Naive thymus-derived CD4-positive, alpha-beta T cell (primary cell): ENCODE measurements around the gene FRMD5. TPM values are rescaled to one million over a fixed set of nuclear protein-coding genes. Genes with fewer than 3 reads are reported as not detected.

ENCODE experiments used
- ATAC-seq: fragments of 150-1000 bp; cut with Tn5 transposase; 2 replicates; pipeline ENCODE4 v1.10.0; 2021; ENCODE audit warnings: mild to moderate bottlenecking, moderate library complexity
- CTCF ChIA-PET: fragments of 350-600 bp; sonication (Branson Sonifier 250); formaldehyde crosslinking; loops from one replicate; lab custom pipeline; 2021; ENCODE audit warnings: antibody characterized with exemption; lab: Charles Lee
- POLR2A ChIA-PET: fragments of 350-600 bp; sonication (Branson Sonifier 250); formaldehyde crosslinking; loops from one replicate; lab custom pipeline; 2021; ENCODE audit warnings: antibody characterized with exemption, inconsistent platforms; lab: Charles Lee
- DNase-seq, 9 donors: peaks; one replicate each; pipeline versions ENCODE4 v3.0.0 to v3.0.0-alpha.2; 2020 to 2022; ENCODE audit warnings: mixed read lengths in 1 of 9
- H3K27ac ChIP-seq: one replicate; pipeline ENCODE4 v1.7.0; 2013; ENCODE audit warnings: mild to moderate bottlenecking, low read depth, low read length, moderate library complexity
- H3K27me3 ChIP-seq, 2 donors: one replicate each; pipeline ENCODE4 v1.7.0; 2013; ENCODE audit warnings: low read length in 2 of 2, mild to moderate bottlenecking in 2 of 2, moderate library complexity in 2 of 2; ENCODE audit not compliant: control insufficient read depth in 2 of 2, insufficient read depth in 2 of 2
- H3K36me3 ChIP-seq, 3 experiments: 1 replicate in 2 of 3; 2 replicates in 1 of 3; pipeline ENCODE4 v1.7.0; 2013; ENCODE audit warnings: low read length in 3 of 3, mild to moderate bottlenecking in 3 of 3, moderate library complexity in 1 of 3; ENCODE audit not compliant: insufficient read depth in 3 of 3, control insufficient read depth in 2 of 3
- H3K4me1 ChIP-seq, 2 donors: one replicate each; pipeline ENCODE4 v1.7.0; 2013; ENCODE audit warnings: low read length in 2 of 2, mild to moderate bottlenecking in 2 of 2, moderate library complexity in 1 of 2; ENCODE audit not compliant: control insufficient read depth in 2 of 2, insufficient read depth in 2 of 2
- H3K4me3 ChIP-seq: 2 replicates; pipeline ENCODE4 v1.7.0; 2013; ENCODE audit warnings: mild to moderate bottlenecking, low read length
- H3K9me3 ChIP-seq, 3 experiments: 1 replicate in 2 of 3; 2 replicates in 1 of 3; pipeline ENCODE4 v1.7.0; 2013; ENCODE audit warnings: low read length in 3 of 3; ENCODE audit not compliant: control insufficient read depth in 2 of 3
- H3K27ac Mint-ChIP-seq, 9 donors: one replicate each; pipeline ENCODE4 v1.8.0; 2020 to 2022; ENCODE audit warnings: mixed read lengths in 9 of 9, mild to moderate bottlenecking in 8 of 9, moderate library complexity in 5 of 9, inconsistent platforms in 2 of 9
- H3K27me3 Mint-ChIP-seq, 5 donors: one replicate each; pipeline ENCODE4 v1.8.0; 2021 to 2022; ENCODE audit warnings: mixed read lengths in 5 of 5, mild to moderate bottlenecking in 1 of 5
- H3K36me3 Mint-ChIP-seq, 5 donors: one replicate each; pipeline ENCODE4 v1.8.0; 2020 to 2022; ENCODE audit warnings: mixed read lengths in 5 of 5, mild to moderate bottlenecking in 3 of 5, inconsistent platforms in 1 of 5
- H3K4me1 Mint-ChIP-seq, 7 donors: one replicate each; pipeline ENCODE4 v1.8.0; 2020 to 2022; ENCODE audit warnings: mixed read lengths in 7 of 7, mild to moderate bottlenecking in 3 of 7, inconsistent platforms in 1 of 7
- H3K4me3 Mint-ChIP-seq, 10 donors: one replicate each; pipeline ENCODE4 v1.8.0; 2020 to 2022; ENCODE audit warnings: mild to moderate bottlenecking in 10 of 10, mixed read lengths in 10 of 10, moderate library complexity in 6 of 10, inconsistent platforms in 2 of 10
- H3K9me3 Mint-ChIP-seq, 11 donors: one replicate each; pipeline ENCODE4 v1.8.0; 2020 to 2022; ENCODE audit warnings: mixed read lengths in 11 of 11, mild to moderate bottlenecking in 4 of 11, inconsistent platforms in 1 of 11, moderate library complexity in 1 of 11
- intact Hi-C, 2 donors: fragments of 100-400 bp; cut with micrococcal nuclease; formaldehyde crosslinking; loops; one replicate each; pipeline ENCODE4 v1.15.1; 2023
- polyA plus RNA-seq, 2 donors: library from polyadenylated mRNA; unstranded; fragments of 300-500 nt; fragmentation: Illumina TruSeq; gene quantifications; one replicate each; pipeline ENCODE4 v1.2.3, GENCODE V29; 2021
- total RNA-seq, 6 experiments: library from RNA in 5 of 6; stranded (reverse) in 5 of 6; gene quantifications; 1 replicate in 5 of 6; 2 replicates in 1 of 6; pipeline ENCODE4 v1.2.3 and lab custom pipeline; 2021 to 2026

The FRMD5 gene
- total and polyA plus RNA-seq, 7 experiments from 2014 or later = 0.31 to 0.39 (median 0.35) TPM; not detected in 4

GRCh38 chr15:44177139-44177538, 17.9 kb downstream of the FRMD5 start:
- ChIA-PET POLR2A (no interaction called here), CTCF (no interaction called here)
- H3K4me1 ChIP-seq = no peaks in the 10 kb centered on the region
- no peaks in the 10 kb centered on the region for H3K4me1 Mint-ChIP-seq
- no peaks in the 10 kb centered on the region for H3K9me3 Mint-ChIP-seq
- H3K36me3 Mint-ChIP-seq = no peaks in the 10 kb centered on the region
- H3K36me3 ChIP-seq = no peaks in the 10 kb centered on the region
- ATAC-seq = no peak
- H3K4me3 ChIP-seq = no peak overlapping the region
- no peak overlapping the region for H3K27ac Mint-ChIP-seq
- peaks cover 7 to 48% (median 23%) of the 10 kb centered on the region in 5 donors for H3K27me3 Mint-ChIP-seq
- peaks cover 0 to 3% of the 10 kb centered on the region in 2 donors for H3K27me3 ChIP-seq
- no peaks in the 10 kb centered on the region for H3K9me3 ChIP-seq
- no peak overlapping the region for H3K4me3 Mint-ChIP-seq
- intact Hi-C loops = no loop called here
- no peak for DNase-seq
- H3K27ac ChIP-seq = no peak overlapping the region

GRCh38 chr15:44173813-44174212, 21.3 kb downstream of the FRMD5 start:
- H3K36me3 ChIP-seq = no peaks in the 10 kb centered on the region
- Mint-ChIP-seq H3K36me3 (no peaks in the 10 kb centered on the region), H3K4me1 (no peaks in the 10 kb centered on the region), H3K9me3 (no peaks in the 10 kb centered on the region), H3K4me3 (no peak overlapping the region), H3K27me3 (peaks cover 12 to 43% (median 36%) of the 10 kb centered on the region in 5 donors), H3K27ac (no peak overlapping the region)
- H3K27me3 ChIP-seq = peaks cover 0 to 3% of the 10 kb centered on the region in 2 donors
- H3K27ac ChIP-seq = no peak overlapping the region
- H3K9me3 ChIP-seq = no peaks in the 10 kb centered on the region
- intact Hi-C loops = no loop called here
- DNase-seq = no peak
- ChIA-PET POLR2A (interaction anchor here (0.8 kb wide), 1 partner anchor 1684 kb away, joined by 3 read pairs; no protein-coding TSS in a partner anchor), CTCF (no interaction called here)
- ATAC-seq = no peak
- H3K4me3 ChIP-seq = no peak overlapping the region
- H3K4me1 ChIP-seq = no peaks in the 10 kb centered on the region

- Mint-ChIP-seq H3K9me3 (peaks cover 0 to 1% (median 0%) of the 10 kb centered on the region in 11 donors), H3K4me3 (no peak overlapping the region), H3K27me3 (peaks cover 18 to 24% (median 23%) of the 10 kb centered on the region in 5 donors), H3K36me3 (no peaks in the 10 kb centered on the region), H3K27ac (no peak overlapping the region), H3K4me1 (no peaks in the 10 kb centered on the region)
- Histone ChIP-seq H3K27me3 (no peaks in the 10 kb centered on the region), H3K36me3 (no peaks in the 10 kb centered on the region), H3K9me3 (no peaks in the 10 kb centered on the region), H3K4me1 (no peaks in the 10 kb centered on the region), H3K4me3 (no peak overlapping the region), H3K27ac (no peak overlapping the region)
- POLR2A ChIA-PET = no interaction called here
- no peak for ATAC-seq
- intact Hi-C loops = no loop called here
- no peak for DNase-seq
- CTCF ChIA-PET = interaction anchor here (0.6 kb wide), 1 partner anchor 44 kb away, joined by 3 read pairs; no protein-coding TSS in a partner anchor
Measured at GRCh38 chr15:44163370-44163769, 31.7 kb downstream of the FRMD5 start.

DNA sequence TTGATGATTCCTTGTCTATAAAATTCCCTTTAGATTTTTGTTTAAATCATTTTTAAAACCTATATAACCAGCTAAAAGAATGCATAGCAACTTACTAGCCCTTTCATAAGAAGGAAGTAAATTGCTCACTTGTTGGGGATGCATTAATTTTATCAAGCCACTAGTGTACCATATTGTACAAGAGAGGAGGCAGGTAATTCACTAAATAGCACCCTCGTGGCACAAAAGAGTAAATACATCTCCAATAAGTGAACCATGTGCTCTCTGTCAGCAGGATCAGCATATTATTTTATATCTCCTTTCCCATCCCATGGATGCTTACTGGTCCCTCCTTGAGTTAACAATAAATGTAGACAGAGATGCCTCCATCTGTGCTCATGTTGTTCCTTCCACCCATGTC, 34.3 kb downstream of the FRMD5 start:
- no peak overlapping the region for H3K4me3 Mint-ChIP-seq
- CTCF ChIA-PET = no interaction called here
- DNase-seq = no peak
- H3K4me1 Mint-ChIP-seq = no peaks in the 10 kb centered on the region
- ATAC-seq = no peak
- POLR2A ChIA-PET = no interaction called here
- H3K27ac Mint-ChIP-seq = no peak overlapping the region
- Histone ChIP-seq H3K27ac (no peak overlapping the region), H3K36me3 (no peaks in the 10 kb centered on the region), H3K27me3 (no peaks in the 10 kb centered on the region), H3K9me3 (no peaks in the 10 kb centered on the region), H3K4me1 (no peaks in the 10 kb centered on the region), H3K4me3 (no peak overlapping the region)
- H3K27me3 Mint-ChIP-seq = peaks cover 23 to 32% (median 29%) of the 10 kb centered on the region in 5 donors
- H3K36me3 Mint-ChIP-seq = no peaks in the 10 kb centered on the region
- intact Hi-C loops = no loop called here
- H3K9me3 Mint-ChIP-seq = peaks cover 0 to 1% (median 0%) of the 10 kb centered on the region in 11 donors

DNA sequence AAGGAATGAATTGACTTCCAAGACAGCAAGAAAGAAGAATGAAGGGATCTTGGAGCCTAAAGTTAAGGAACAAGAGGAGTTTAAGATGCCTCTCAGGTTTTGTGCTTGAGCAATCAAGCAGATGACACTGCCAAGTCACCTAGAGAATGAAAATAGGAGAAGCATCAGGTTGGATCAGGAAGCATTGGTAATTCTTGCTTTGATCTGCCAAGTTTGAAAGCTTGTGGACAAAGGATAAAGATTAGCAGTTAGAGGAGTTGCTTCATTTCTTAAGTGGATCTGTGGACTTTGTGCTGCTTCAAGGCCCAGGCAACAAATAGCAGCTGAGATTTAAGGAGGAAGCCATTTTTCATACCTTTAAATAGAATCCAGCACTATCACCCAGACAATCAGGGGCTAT, 35.6 kb downstream of the FRMD5 start:
- Mint-ChIP-seq H3K36me3 (no peaks in the 10 kb centered on the region), H3K4me3 (no peak overlapping the region), H3K9me3 (peaks cover 0 to 1% (median 0%) of the 10 kb centered on the region in 11 donors), H3K4me1 (no peaks in the 10 kb centered on the region), H3K27me3 (peaks cover 23 to 35% (median 29%) of the 10 kb centered on the region in 5 donors), H3K27ac (no peak overlapping the region)
- Histone ChIP-seq H3K27me3 (no peaks in the 10 kb centered on the region), H3K9me3 (no peaks in the 10 kb centered on the region), H3K4me3 (no peak overlapping the region), H3K4me1 (no peaks in the 10 kb centered on the region), H3K27ac (no peak overlapping the region), H3K36me3 (no peaks in the 10 kb centered on the region)
- ATAC-seq (no peak), DNase-seq (no peak)
- ChIA-PET CTCF (interaction anchor here (0.7 kb wide), 2 partner anchors 7 to 23 kb away, joined by 3 read pairs; no protein-coding TSS in a partner anchor), POLR2A (no interaction called here)
- intact Hi-C loops = no loop called here

DNA sequence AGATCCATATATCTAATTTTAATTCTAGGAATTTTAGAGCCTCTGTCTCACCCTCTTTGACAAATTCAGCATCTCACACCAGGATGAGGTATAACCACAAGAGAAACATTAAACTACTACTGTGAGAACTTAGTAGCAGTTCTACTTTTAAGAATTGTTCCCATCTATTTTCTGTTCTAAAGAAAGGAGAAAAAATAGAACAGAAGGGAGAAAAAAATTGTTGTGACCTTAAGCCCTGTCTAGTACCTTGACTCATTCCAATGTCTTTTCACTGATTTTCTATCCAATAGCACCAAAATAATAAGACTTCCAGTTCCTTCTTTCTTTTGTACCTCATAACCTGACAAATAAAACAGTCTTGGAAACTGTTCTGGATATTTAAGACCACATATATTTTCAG, 37.0 kb downstream of the FRMD5 start:
- Mint-ChIP-seq H3K27me3 (peaks cover 28 to 37% (median 28%) of the 10 kb centered on the region in 5 donors), H3K36me3 (no peaks in the 10 kb centered on the region), H3K4me1 (no peaks in the 10 kb centered on the region), H3K27ac (no peak overlapping the region), H3K4me3 (no peak overlapping the region), H3K9me3 (peaks cover 0 to 3% (median 0%) of the 10 kb centered on the region in 11 donors)
- Histone ChIP-seq H3K27me3 (no peaks in the 10 kb centered on the region), H3K27ac (no peak overlapping the region), H3K36me3 (no peaks in the 10 kb centered on the region), H3K4me3 (no peak overlapping the region), H3K9me3 (no peaks in the 10 kb centered on the region), H3K4me1 (no peaks in the 10 kb centered on the region)
- ATAC-seq = no peak
- intact Hi-C loops = no loop called here
- ChIA-PET CTCF (no interaction called here), POLR2A (no interaction called here)
- DNase-seq = no peak

DNA sequence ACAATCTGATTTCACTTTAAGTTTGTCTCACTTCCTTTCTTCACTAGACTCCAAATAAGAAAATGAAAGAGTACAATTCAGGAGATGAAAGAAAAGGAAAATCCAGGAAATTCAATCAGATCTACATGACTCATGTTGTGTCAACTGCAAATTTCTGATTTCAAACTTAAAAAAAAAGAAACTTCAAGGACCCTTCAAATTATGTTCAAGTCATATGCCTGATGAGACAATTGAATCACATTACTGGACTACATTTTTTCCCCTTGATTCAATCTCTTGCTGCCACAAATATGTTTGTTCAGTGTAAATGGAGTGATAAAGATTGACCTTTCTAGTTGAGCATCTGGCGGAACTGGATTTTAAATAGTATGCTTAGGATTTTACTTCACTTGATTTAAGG, 37.4 kb downstream of the FRMD5 start:
- Histone ChIP-seq H3K27me3 (no peaks in the 10 kb centered on the region), H3K36me3 (no peaks in the 10 kb centered on the region), H3K27ac (no peak overlapping the region), H3K9me3 (no peaks in the 10 kb centered on the region), H3K4me3 (no peak overlapping the region), H3K4me1 (no peaks in the 10 kb centered on the region)
- intact Hi-C loops = no loop called here
- H3K4me1 Mint-ChIP-seq = no peaks in the 10 kb centered on the region
- peaks cover 29 to 35% (median 31%) of the 10 kb centered on the region in 5 donors for H3K27me3 Mint-ChIP-seq
- ATAC-seq (no peak), DNase-seq (no peak)
- H3K27ac Mint-ChIP-seq = no peak overlapping the region
- H3K4me3 Mint-ChIP-seq = no peak overlapping the region
- no peaks in the 10 kb centered on the region for H3K36me3 Mint-ChIP-seq
- ChIA-PET POLR2A (no interaction called here), CTCF (no interaction called here)
- peaks cover 0 to 2% (median 0%) of the 10 kb centered on the region in 11 donors for H3K9me3 Mint-ChIP-seq
